ENCODE data around the gene MSI2.

The MSI2 gene

GRCh38 chr17:57284583-57284982, 28.3 kb downstream of the MSI2 start:
- no peak for TF ChIP-seq CTCF (IDR thresholded peaks at IDR 0.05; ENCODE audit: low read depth, low read length)
- Histone ChIP-seq H3K4me3 (ENCODE audit: low read depth, low read length) (no peak overlapping the region), H3K9me3 (ENCODE audit: severe bottlenecking) (no peaks in the 10 kb centered on the region), H3K27me3 (ENCODE audit: insufficient read depth, low read depth, severe bottlenecking) (no peaks in the 10 kb centered on the region), H3K27ac (no peak overlapping the region), H3K36me3 (peaks cover 91% of the 10 kb centered on the region)
- no peak for DNase-seq

GRCh38 chr17:57284984-57285646, 28.8 kb downstream of the MSI2 start:
- Histone ChIP-seq H3K9me3 (ENCODE audit: severe bottlenecking) (no peaks in the 10 kb centered on the region), H3K27me3 (ENCODE audit: insufficient read depth, low read depth, severe bottlenecking) (no peaks in the 10 kb centered on the region), H3K27ac (no peak overlapping the region), H3K4me3 (ENCODE audit: low read depth, low read length) (no peak overlapping the region), H3K36me3 (peaks cover 91% of the 10 kb centered on the region)
- no peak for DNase-seq
- TF ChIP-seq CTCF (IDR thresholded peaks at IDR 0.05; ENCODE audit: low read depth, low read length), result no peak

- Histone ChIP-seq H3K4me3 (ENCODE audit: low read depth, low read length) (no peak overlapping the region), H3K27ac (no peak overlapping the region), H3K9me3 (ENCODE audit: severe bottlenecking) (no peaks in the 10 kb centered on the region), H3K27me3 (ENCODE audit: insufficient read depth, low read depth, severe bottlenecking) (no peaks in the 10 kb centered on the region), H3K36me3 (peaks cover 91% of the 10 kb centered on the region)
- no peak for DNase-seq
- TF ChIP-seq CTCF (IDR thresholded peaks at IDR 0.05; ENCODE audit: low read depth, low read length), result no peak
Measured at GRCh38 chr17:57285701-57286100, 29.4 kb downstream of the MSI2 start.

GRCh38 chr17:57286399-57287105, 30.2 kb downstream of the MSI2 start:
- no peaks in the 10 kb centered on the region for H3K27me3 ChIP-seq (ENCODE audit: insufficient read depth, low read depth, severe bottlenecking)
- no peak overlapping the region for H3K4me3 ChIP-seq (ENCODE audit: low read depth, low read length)
- H3K9me3 ChIP-seq (ENCODE audit: severe bottlenecking), result no peaks in the 10 kb centered on the region
- no peak for TF ChIP-seq CTCF (IDR thresholded peaks at IDR 0.05; ENCODE audit: low read depth, low read length)
- no peak for DNase-seq
- peaks cover 86% of the 10 kb centered on the region for H3K36me3 ChIP-seq
- H3K27ac ChIP-seq, result no peak overlapping the region

GRCh38 chr17:57288040-57288772, 31.9 kb downstream of the MSI2 start:
- DNase-seq, result no peak
- Histone ChIP-seq H3K27me3 (ENCODE audit: insufficient read depth, low read depth, severe bottlenecking) (no peaks in the 10 kb centered on the region), H3K27ac (no peak overlapping the region), H3K4me3 (ENCODE audit: low read depth, low read length) (no peak overlapping the region), H3K9me3 (ENCODE audit: severe bottlenecking) (no peaks in the 10 kb centered on the region), H3K36me3 (peaks cover 90% of the 10 kb centered on the region)
- no peak for TF ChIP-seq CTCF (IDR thresholded peaks at IDR 0.05; ENCODE audit: low read depth, low read length)
